MCF 10A (cell line): ENCODE measurements around the gene GSPT2. TPM values are rescaled to one million over a fixed set of nuclear protein-coding genes. Genes with fewer than 3 reads are reported as not detected.

Source experiments
- BruUV-seq: library from RNA; stranded (reverse); fragments of 400-500 nt; replicated peaks from 2 replicates; lab custom pipeline; 2021; lab: Mats Ljungman, UMichigan
- CTCF ChIA-PET: fragments of 300-600 bp; sonication (Branson Sonifier 250); formaldehyde crosslinking; extraction: SDS; loops from one replicate; lab custom pipeline; 2021; ENCODE audit warnings: antibody characterized with exemption, inconsistent platforms; lab: Yijun Ruan, JAX
- POLR2A ChIA-PET: fragments of 300-600, 350-650 bp; sonication (Branson Sonifier 250); formaldehyde crosslinking; extraction: SDS; loops from one replicate; lab custom pipeline; 2020; ENCODE audit warnings: antibody characterized with exemption, inconsistent platforms; lab: Yijun Ruan, JAX
- DNase-seq: peaks from one replicate; pipeline ENCODE4 v3.0.0-alpha.2; 2018; ENCODE audit not compliant: unreplicated experiment
- H3K27ac Mint-ChIP-seq: one replicate; pipeline ENCODE4 v1.8.0; 2022; ENCODE audit warnings: mild to moderate bottlenecking, low read depth, mixed read lengths; ENCODE audit not compliant: unreplicated experiment
- H3K27me3 Mint-ChIP-seq: one replicate; pipeline ENCODE4 v1.8.0; 2022; ENCODE audit warnings: mixed read lengths; ENCODE audit not compliant: insufficient read depth, unreplicated experiment
- H3K36me3 Mint-ChIP-seq: one replicate; pipeline ENCODE4 v1.8.0; 2022; ENCODE audit warnings: mild to moderate bottlenecking, moderate library complexity, mixed read lengths; ENCODE audit not compliant: insufficient read depth, unreplicated experiment
- H3K4me1 Mint-ChIP-seq: one replicate; pipeline ENCODE4 v1.8.0; 2022; ENCODE audit warnings: mixed read lengths; ENCODE audit not compliant: insufficient read depth, unreplicated experiment
- H3K4me3 Mint-ChIP-seq: one replicate; pipeline ENCODE4 v1.8.0; 2022; ENCODE audit warnings: mild to moderate bottlenecking, moderate library complexity, mixed read lengths; ENCODE audit not compliant: unreplicated experiment
- H3K9me3 Mint-ChIP-seq: one replicate; pipeline ENCODE4 v1.8.0; 2022; ENCODE audit warnings: mixed read lengths; ENCODE audit not compliant: unreplicated experiment
- CTCF ChIP-seq: fragments of 200-600 bp; IDR thresholded peaks from one replicate; pipeline ENCODE4 v1.8.0; 2022; ENCODE audit warnings: antibody characterized with exemption, mild to moderate bottlenecking; ENCODE audit not compliant: unreplicated experiment
- intact Hi-C: fragments of 100-400 bp; cut with micrococcal nuclease; formaldehyde crosslinking; loops from 2 replicates; pipeline ENCODE4 v1.14.1; 2022
- total RNA-seq: library from RNA; stranded (reverse); gene quantifications from 2 replicates; pipeline ENCODE4 v1.2.3, GENCODE V29; 2022

Gene GSPT2
- total RNA-seq, 1 experiment from 2014 or later: not detected

GRCh38 chrX:51779306-51779705 lies 36.1 kb downstream of the GSPT2 start:
- TF ChIP-seq CTCF: no peak
- BruUV-seq: no TSS peak
- Mint-ChIP-seq H3K4me1 (no peaks in the 10 kb centered on the region), H3K27me3 (peaks cover 98% of the 10 kb centered on the region), H3K4me3 (no peak overlapping the region), H3K36me3 (no peaks in the 10 kb centered on the region), H3K9me3 (no peaks in the 10 kb centered on the region), H3K27ac (no peak overlapping the region)
- POLR2A ChIA-PET: no interaction called here
- CTCF ChIA-PET: no interaction called here
- intact Hi-C loops: no loop called here
- no peak for DNase-seq

GRCh38 chrX:51795136-51795535 lies 51.9 kb downstream of the GSPT2 start:
- Mint-ChIP-seq H3K9me3 (peaks cover 8% of the 10 kb centered on the region), H3K27me3 (peaks cover 57% of the 10 kb centered on the region), H3K4me1 (no peaks in the 10 kb centered on the region), H3K27ac (no peak overlapping the region), H3K36me3 (peaks cover 4% of the 10 kb centered on the region), H3K4me3 (no peak overlapping the region)
- no TSS peak for BruUV-seq
- ChIA-PET POLR2A (no interaction called here), CTCF (no interaction called here)
- no peak for DNase-seq
- intact Hi-C loops: no loop called here
- TF ChIP-seq CTCF: no peak

Other genes starting within 250 kb of the GSPT2 start
- gene NUDT11, start 246.8 kb upstream of the GSPT2 start, total RNA-seq: 1.1 and 1.9 TPM in 2 replicates
- not detected in 2 replicates for gene CENPVL3, start 124.5 kb upstream of the GSPT2 start, total RNA-seq
- not detected in 2 replicates for gene CENPVL2, start 60.6 kb upstream of the GSPT2 start, total RNA-seq
- gene CENPVL1, start 32.9 kb upstream of the GSPT2 start, total RNA-seq: not detected in 2 replicates
- 46.7 and 48.6 TPM in 2 replicates for gene MAGED1, start 150.2 kb downstream of the GSPT2 start, total RNA-seq